Adipocyte (in vitro differentiated cells): ENCODE data around the gene FAM111A.

ENCODE experiments used
- DNase-seq: peaks from one replicate; pipeline ENCODE4 v3.0.0-alpha.2; 2015; ENCODE audit warnings: low read depth
- H3K27me3 ChIP-seq: replicated peaks from 2 replicates; pipeline ENCODE4 v1.7.0; 2013; ENCODE audit warnings: mild to moderate bottlenecking, low read length, moderate library complexity; ENCODE audit not compliant: control insufficient read depth, insufficient read depth
- H3K36me3 ChIP-seq: 2 replicates; pipeline ENCODE4 v1.7.0; 2013; ENCODE audit warnings: low read length, mild to moderate bottlenecking, moderate library complexity; ENCODE audit not compliant: control insufficient read depth, insufficient read depth, severe bottlenecking
- H3K4me1 ChIP-seq: 2 replicates; pipeline ENCODE4 v1.7.0; 2013; ENCODE audit warnings: mild to moderate bottlenecking, low read length, moderate library complexity; ENCODE audit not compliant: control insufficient read depth, insufficient read depth
- H3K4me3 ChIP-seq: 2 replicates; pipeline ENCODE4 v1.7.0; 2013; ENCODE audit warnings: mild to moderate bottlenecking, low read length, moderate library complexity
- H3K9ac ChIP-seq: 2 replicates; pipeline ENCODE4 v1.7.0; 2013; ENCODE audit warnings: mild to moderate bottlenecking, low read length, moderate library complexity
- H3K9me3 ChIP-seq: 2 replicates; pipeline ENCODE4 v1.7.0; 2013; ENCODE audit warnings: mild to moderate bottlenecking, low read length, moderate library complexity; ENCODE audit not compliant: control insufficient read depth

The FAM111A gene

DNA sequence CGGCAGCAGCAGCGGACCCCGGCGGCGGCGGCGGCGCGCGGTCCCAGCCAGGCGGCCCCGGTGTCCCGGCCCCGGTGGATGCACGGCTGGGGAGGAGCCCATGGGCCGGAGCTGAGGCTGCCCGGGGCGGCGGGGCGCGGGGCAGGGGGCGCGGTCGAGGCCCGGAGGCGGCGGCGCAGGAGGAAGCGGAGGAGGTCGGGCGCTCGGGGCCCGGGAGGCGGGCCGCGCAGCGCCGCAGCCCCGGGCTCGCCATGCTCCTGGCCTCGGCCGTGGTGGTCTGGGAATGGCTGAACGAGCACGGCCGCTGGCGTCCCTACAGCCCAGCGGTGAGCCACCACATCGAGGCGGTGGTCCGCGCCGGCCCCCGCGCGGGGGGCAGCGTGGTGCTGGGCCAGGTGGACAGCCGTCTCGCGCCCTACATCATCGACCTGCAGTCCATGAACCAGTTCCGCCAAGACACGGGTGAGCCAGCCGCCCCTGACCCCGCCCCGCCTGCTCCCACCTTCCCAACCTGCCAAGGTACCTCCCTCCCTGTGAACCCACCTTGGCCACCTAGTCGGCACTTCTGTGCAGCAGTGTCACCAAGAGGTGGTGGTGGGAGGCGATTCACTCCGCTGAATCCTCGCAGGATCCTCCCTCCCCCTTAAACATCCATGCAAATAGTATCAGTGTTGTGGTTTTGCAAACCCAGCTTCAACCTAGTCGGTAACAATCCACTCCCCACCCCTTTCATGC, 29.9 kb downstream of the FAM111A start:
- Histone ChIP-seq H3K36me3 (no peaks in the 10 kb centered on the region), H3K4me1 (peaks cover 44% of the 10 kb centered on the region), H3K9me3 (no peaks in the 10 kb centered on the region), H3K4me3 (peak overlapping the region; percentile 90), H3K27me3 (no peaks in the 10 kb centered on the region), H3K9ac (peak overlapping the region; percentile 92)
- DNase-seq, result peak; percentile 50

DNA sequence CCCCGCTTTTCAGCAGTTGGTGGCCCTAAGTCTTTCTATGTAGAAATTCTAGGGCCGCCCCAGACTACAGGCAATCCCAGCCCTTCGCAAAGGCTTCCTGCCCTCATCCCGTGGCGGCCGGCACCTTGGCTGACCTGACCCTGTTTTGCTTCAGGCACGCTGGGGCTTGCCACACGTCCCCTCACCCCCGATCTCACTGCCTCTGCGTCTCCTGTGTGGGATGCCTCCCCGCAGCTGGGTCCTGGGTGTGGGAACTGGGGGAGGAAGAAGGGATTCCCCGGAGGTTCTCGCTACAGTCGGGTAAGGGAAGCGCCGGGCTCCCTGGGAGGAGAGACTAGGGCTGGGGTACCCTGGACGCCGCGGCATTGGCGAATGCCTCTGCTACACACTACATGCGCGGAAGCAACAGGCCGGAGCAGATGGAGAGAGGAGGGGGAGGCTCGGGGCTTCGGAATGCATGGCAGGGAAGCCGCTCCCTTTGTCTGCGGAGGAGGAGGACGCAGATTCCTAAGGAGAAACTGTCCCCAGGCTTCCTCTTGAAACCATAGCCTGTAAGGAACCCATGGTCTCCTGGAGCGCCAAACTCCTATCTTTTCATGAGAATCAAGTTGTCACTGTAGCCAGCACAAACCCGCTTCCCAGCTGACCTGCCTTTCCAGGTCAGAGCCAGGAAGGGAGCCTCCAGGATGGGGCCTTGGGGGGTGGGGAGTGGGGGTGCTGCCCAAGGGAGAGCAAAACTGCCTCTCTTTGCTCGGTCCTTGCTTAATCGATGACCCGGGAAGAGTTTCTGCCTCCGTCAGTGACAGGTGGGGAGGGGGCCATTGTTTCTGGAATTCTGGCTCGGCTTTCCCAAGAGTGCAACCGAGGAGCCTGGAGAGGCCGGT, 30.7 kb downstream of the FAM111A start:
- peak; percentile 65 for DNase-seq
- Histone ChIP-seq H3K9ac (peak overlapping the region; percentile 92), H3K27me3 (no peaks in the 10 kb centered on the region), H3K9me3 (no peaks in the 10 kb centered on the region), H3K4me1 (peaks cover 45% of the 10 kb centered on the region), H3K4me3 (peak overlapping the region; percentile 90), H3K36me3 (no peaks in the 10 kb centered on the region)

DNA sequence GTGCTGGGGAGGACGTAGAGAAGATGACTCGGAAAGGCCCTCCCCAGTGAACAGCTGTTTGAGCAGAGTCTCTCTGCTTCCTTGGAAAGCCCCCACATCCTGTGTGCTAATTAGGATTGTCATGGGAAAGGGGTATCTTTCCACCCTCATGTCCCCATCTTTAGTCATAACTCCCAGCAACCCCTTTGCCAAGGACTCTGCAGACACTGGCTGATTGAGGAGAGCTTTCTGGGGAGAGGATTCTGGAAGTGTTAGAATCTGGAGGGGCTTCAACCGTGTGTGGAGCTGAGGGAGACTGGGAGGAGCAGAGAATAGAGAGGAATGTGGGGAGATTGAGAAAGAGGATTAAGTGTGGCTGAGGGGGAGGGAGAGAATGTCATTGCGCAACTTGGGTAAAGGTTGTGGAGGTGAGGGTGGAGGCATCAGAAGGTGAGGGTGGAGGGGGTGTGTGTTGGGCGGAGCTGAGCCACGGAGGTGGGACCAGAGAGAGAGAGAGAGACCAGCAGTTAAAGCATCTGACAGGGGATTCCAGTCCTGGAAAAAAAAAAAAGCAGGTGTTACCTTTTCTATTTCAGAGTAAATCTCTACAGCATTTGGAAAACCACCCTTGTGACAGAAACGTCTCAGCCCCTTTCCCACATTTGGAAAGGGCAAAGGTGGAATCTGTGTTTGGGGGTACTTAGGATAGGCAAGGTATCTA, 31.5 kb downstream of the FAM111A start:
- DNase-seq, result peak; percentile 75
- H3K27me3 ChIP-seq, result no peaks in the 10 kb centered on the region
- H3K4me1 ChIP-seq, result peaks cover 50% of the 10 kb centered on the region
- H3K9ac ChIP-seq, result peak overlapping the region; percentile 92
- peak overlapping the region; percentile 90 for H3K4me3 ChIP-seq
- H3K36me3 ChIP-seq, result no peaks in the 10 kb centered on the region
- no peaks in the 10 kb centered on the region for H3K9me3 ChIP-seq

DNA sequence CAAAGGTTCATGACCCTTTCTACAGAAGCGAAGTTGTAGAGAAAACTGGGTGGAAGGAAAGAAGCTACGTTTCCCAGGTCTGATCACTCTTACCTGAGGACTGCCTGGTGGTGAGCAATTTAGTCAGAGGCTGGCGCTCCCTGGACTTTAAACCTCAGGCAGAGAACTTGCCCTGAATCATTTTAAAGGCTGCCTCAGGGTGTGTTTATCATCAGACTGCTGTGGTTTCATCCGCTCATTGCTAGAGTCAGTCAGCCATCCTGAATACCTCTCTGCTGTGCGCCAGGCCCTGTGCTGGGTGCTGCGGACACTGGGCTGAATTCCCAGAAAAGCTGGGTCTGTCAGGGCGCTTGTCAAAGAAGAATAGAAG, 32.0 kb downstream of the FAM111A start:
- no peaks in the 10 kb centered on the region for H3K36me3 ChIP-seq
- no peaks in the 10 kb centered on the region for H3K27me3 ChIP-seq
- peaks cover 50% of the 10 kb centered on the region for H3K4me1 ChIP-seq
- DNase-seq, result peak; percentile 78
- no peaks in the 10 kb centered on the region for H3K9me3 ChIP-seq
- H3K9ac ChIP-seq, result peak overlapping the region; percentile 61
- peak overlapping the region; percentile 90 for H3K4me3 ChIP-seq

DNA sequence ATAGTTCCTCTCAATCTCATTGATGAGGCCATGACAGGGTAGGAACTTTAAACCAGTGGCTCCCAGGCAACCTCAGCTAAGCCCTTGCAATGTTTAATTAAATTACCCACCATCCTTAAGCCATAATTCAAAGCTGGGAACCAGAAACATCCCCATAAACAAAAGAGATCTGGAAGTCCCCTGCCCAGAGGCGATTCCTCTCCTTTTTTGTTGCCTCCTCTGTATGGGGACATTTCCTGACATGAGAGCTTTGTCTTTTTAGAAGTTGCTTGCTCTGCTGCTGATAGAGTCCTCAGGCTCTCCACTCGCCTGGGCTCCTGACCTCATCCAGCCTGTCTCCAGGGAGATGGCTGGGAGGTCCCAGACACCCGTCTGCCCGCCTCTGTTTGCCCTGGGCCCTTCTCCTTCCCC, 32.4 kb downstream of the FAM111A start:
- DNase-seq, result peak; percentile 28
- H3K36me3 ChIP-seq, result no peaks in the 10 kb centered on the region
- peak overlapping the region; percentile 90 for H3K4me3 ChIP-seq
- H3K9me3 ChIP-seq, result no peaks in the 10 kb centered on the region
- H3K27me3 ChIP-seq, result no peaks in the 10 kb centered on the region
- peak overlapping the region; percentile 61 for H3K9ac ChIP-seq
- H3K4me1 ChIP-seq, result peaks cover 50% of the 10 kb centered on the region

DNA sequence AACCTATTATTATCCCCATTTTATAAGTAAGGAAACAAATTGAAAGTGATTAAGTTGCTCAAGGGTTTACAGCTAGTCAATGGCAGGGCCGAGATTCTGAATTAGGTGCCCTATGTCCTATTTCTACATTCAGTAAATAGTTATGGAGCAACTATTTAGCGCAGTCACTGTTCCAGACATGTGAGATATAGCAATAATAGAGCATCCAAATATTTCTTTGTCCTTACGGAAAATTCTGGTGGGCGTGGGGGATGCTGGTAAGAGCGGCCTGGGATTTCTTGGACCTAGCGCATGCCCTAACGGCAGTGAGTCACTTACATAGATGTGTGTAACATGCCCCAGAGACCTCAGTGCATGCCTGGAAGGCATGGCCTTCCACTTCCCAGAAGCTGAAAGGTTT, 33.7 kb downstream of the FAM111A start:
- no peaks in the 10 kb centered on the region for H3K27me3 ChIP-seq
- H3K9me3 ChIP-seq, result no peaks in the 10 kb centered on the region
- no peaks in the 10 kb centered on the region for H3K36me3 ChIP-seq
- peak overlapping the region; percentile 61 for H3K9ac ChIP-seq
- peaks cover 50% of the 10 kb centered on the region for H3K4me1 ChIP-seq
- peak overlapping the region; percentile 56 for H3K4me3 ChIP-seq
- DNase-seq, result no peak

DNA sequence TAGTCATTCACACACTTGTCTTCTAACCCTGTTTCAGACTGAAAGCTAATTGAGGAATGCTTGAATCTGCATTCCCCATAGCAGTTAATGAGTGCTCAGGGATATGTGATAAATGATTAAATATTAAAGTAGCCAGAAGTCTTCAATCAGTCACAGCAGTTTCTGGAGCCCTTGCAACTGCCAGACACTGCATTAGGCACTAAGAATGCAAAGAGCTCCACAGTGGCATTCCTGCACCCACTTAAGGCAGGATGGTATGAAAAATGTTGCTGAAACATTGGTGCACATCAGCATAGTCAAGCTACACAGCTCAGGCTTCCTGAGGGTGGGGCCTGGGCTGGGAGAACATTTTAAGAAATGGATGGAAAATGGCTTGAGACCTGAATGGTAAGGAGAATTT, 35.7 kb downstream of the FAM111A start:
- peaks cover 45% of the 10 kb centered on the region for H3K4me1 ChIP-seq
- no peak overlapping the region for H3K9ac ChIP-seq
- no peaks in the 10 kb centered on the region for H3K27me3 ChIP-seq
- H3K9me3 ChIP-seq, result no peaks in the 10 kb centered on the region
- DNase-seq, result peak; percentile 49
- no peak overlapping the region for H3K4me3 ChIP-seq
- peaks cover 19% of the 10 kb centered on the region for H3K36me3 ChIP-seq

DNA sequence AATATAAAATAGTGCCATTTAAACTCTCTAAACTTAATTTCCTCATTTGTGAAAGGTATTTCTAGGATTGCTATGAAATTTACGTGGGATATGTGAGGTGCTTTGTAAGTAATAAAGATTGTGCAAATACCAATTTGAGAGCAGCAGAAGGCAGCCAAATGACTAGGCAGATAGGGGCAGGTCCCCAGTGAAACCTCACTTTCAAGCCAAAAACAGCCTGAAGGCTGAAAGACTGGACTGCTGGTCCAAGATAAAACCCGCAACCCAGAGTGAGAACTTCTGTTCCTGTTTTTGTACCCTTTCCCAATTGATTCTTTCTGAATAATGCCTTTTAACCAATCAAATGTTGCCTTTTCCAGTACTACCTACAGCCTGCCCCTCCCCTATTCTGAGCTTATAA, 36.5 kb downstream of the FAM111A start:
- peaks cover 19% of the 10 kb centered on the region for H3K36me3 ChIP-seq
- H3K9ac ChIP-seq, result no peak overlapping the region
- H3K27me3 ChIP-seq, result no peaks in the 10 kb centered on the region
- no peaks in the 10 kb centered on the region for H3K9me3 ChIP-seq
- no peak overlapping the region for H3K4me3 ChIP-seq
- DNase-seq, result no peak
- H3K4me1 ChIP-seq, result peaks cover 45% of the 10 kb centered on the region

DNA sequence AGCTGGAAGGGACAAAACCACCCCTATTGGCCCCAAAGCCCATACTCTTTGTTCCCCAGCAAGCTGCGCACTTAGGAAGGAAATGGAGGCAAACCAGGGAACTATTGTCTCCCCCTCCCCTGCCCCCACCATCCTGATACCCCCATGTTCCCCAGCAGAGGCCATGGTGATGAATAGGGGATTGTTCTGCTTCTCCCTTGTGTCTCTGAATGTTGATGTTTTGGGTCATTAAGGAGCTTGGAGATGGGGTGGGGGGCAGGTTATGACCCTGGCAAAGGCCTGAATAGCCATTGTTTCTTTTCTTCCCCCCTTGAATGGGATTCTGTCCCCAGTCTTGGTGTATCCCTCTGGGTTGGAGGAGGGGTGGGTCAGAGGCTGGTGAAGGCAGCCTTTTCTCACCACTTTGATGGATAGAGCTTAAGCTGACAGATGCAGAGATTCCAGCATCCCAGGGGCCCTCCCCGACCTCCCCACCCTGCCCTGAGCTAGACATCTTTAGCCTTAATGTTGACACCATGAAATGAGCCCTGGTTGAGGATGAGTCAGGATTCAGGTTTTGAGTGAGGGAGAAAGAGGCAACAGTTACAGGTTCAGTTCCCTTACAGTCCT, 37.6 kb downstream of the FAM111A start:
- H3K9me3 ChIP-seq, result no peaks in the 10 kb centered on the region
- H3K36me3 ChIP-seq, result peaks cover 19% of the 10 kb centered on the region
- H3K9ac ChIP-seq, result no peak overlapping the region
- no peaks in the 10 kb centered on the region for H3K27me3 ChIP-seq
- H3K4me3 ChIP-seq, result no peak overlapping the region
- peaks cover 45% of the 10 kb centered on the region for H3K4me1 ChIP-seq
- DNase-seq, result no peak

DNA sequence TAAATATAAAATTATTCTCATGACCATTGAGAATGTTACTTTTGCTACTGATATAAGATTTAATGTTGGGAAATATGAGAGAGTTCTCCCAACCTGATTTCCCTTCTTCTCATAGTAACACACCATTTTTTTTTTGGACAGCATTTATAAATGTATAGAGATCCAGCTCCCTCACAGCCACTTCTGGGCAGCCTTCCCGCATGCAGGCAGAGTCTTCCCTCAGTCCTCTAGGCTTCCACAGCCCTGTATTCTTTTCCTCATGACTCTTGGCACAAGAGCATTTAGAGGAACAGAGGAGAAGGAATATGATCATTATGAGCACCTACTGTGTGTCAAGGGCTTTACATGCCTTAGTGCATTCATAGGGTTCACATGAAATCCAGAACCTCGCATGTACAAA, 38.3 kb downstream of the FAM111A start:
- Histone ChIP-seq H3K9ac (no peak overlapping the region), H3K36me3 (peaks cover 19% of the 10 kb centered on the region)
- DNase-seq, result no peak

More for the DNA sequence above, 38.3 kb downstream of the FAM111A start:
- no peak overlapping the region for H3K4me3 ChIP-seq
- H3K9me3 ChIP-seq, result no peaks in the 10 kb centered on the region
- peaks cover 45% of the 10 kb centered on the region for H3K4me1 ChIP-seq
- H3K27me3 ChIP-seq, result no peaks in the 10 kb centered on the region
